OCI-LY1 (cell line): ENCODE data around the gene SELENOI.

Source experiments
- H2AFZ ChIP-seq: fragments of 200-600 bp; sonication (generic), shearing (Covaris generic); 2 replicates; pipeline ENCODE4 v1.6.0; 2014; ENCODE audit warnings: antibody characterized with exemption, mild to moderate bottlenecking, low read length
- H3F3A ChIP-seq: fragments of 200-600 bp; sonication (generic), shearing (Covaris generic); 2 replicates; pipeline ENCODE4 v1.6.0; 2014; ENCODE audit warnings: mild to moderate bottlenecking, antibody characterized with exemption, low read length, moderate library complexity; ENCODE audit not compliant: insufficient read depth
- H3K27ac ChIP-seq: fragments of 200-600 bp; sonication (generic); 2 replicates; pipeline ENCODE4 v1.5.1; 2014; ENCODE audit warnings: low read length, mixed run types, mild to moderate bottlenecking, low read depth; ENCODE audit not compliant: poor library complexity, severe bottlenecking
- H3K27me3 ChIP-seq: fragments of 200-600 bp; sonication (generic); 2 replicates; pipeline ENCODE4 v1.6.0; 2014; ENCODE audit warnings: antibody characterized with exemption, mild to moderate bottlenecking, low read length, moderate library complexity; ENCODE audit not compliant: insufficient read depth
- H3K36me3 ChIP-seq: fragments of 200-600 bp; sonication (generic); 2 replicates; pipeline ENCODE4 v1.6.1; 2014; ENCODE audit warnings: mild to moderate bottlenecking, antibody characterized with exemption, low read length, moderate library complexity, mixed read lengths; ENCODE audit not compliant: insufficient read depth
- H3K4me1 ChIP-seq: fragments of 200-600 bp; sonication (generic); 2 replicates; pipeline ENCODE4 v1.5.1; 2014; ENCODE audit warnings: mild to moderate bottlenecking, low read length, moderate library complexity; ENCODE audit not compliant: insufficient read depth, severe bottlenecking
- H3K4me2 ChIP-seq: fragments of 200-600 bp; sonication (generic), shearing (Covaris generic); 2 replicates; pipeline ENCODE4 v1.6.1; 2014; ENCODE audit warnings: low read length
- H3K4me3 ChIP-seq: fragments of 200-600 bp; sonication (generic); 2 replicates; pipeline ENCODE4 v1.5.1; 2014; ENCODE audit warnings: low read length, low read depth, mild to moderate bottlenecking, mixed read lengths; ENCODE audit not compliant: poor library complexity, severe bottlenecking
- H3K79me2 ChIP-seq: fragments of 200-600 bp; shearing (Covaris generic); 2 replicates; pipeline ENCODE4 v1.6.1; 2016; ENCODE audit warnings: mixed run types, low read length, mixed read lengths; ENCODE audit not compliant: insufficient read depth
- H3K9ac ChIP-seq: fragments of 200-600 bp; sonication (generic), shearing (Covaris generic); 2 replicates; pipeline ENCODE4 v1.6.1; 2014; ENCODE audit warnings: mild to moderate bottlenecking, low read length, mixed read lengths
- H3K9me2 ChIP-seq: fragments of 200-600 bp; sonication (generic), shearing (Covaris generic); 2 replicates; pipeline ENCODE4 v1.6.1; 2014; ENCODE audit warnings: low read depth, mild to moderate bottlenecking, low read length, mixed read lengths
- H3K9me3 ChIP-seq: fragments of 200-600 bp; shearing (Covaris generic); 2 replicates; pipeline ENCODE4 v1.6.1; 2014; ENCODE audit warnings: low read length, mixed read lengths
- H4K20me1 ChIP-seq: fragments of 200-600 bp; sonication (generic), shearing (Covaris generic); 2 replicates; pipeline ENCODE4 v1.6.0; 2016; ENCODE audit warnings: mild to moderate bottlenecking, low read length; ENCODE audit not compliant: insufficient read depth
- EZH2 ChIP-seq: fragments of 200-600 bp; sonication (generic), shearing (Covaris generic); IDR thresholded peaks from 2 replicates; pipeline ENCODE4 v1.8.0; 2017; ENCODE audit warnings: borderline replicate concordance, mixed run types, mild to moderate bottlenecking, antibody characterized with exemption, low read length, moderate library complexity, mixed read lengths
- TF ChIP-seq, protein P1 (sequence below): fragments of 200-600 bp; sonication (generic), shearing (Covaris generic); IDR thresholded peaks from 2 replicates; pipeline ENCODE4 v1.5.1; 2017; ENCODE audit warnings: mild to moderate bottlenecking, antibody characterized with exemption, low read length, moderate library complexity, mixed read lengths

SELENOI gene

DNA sequence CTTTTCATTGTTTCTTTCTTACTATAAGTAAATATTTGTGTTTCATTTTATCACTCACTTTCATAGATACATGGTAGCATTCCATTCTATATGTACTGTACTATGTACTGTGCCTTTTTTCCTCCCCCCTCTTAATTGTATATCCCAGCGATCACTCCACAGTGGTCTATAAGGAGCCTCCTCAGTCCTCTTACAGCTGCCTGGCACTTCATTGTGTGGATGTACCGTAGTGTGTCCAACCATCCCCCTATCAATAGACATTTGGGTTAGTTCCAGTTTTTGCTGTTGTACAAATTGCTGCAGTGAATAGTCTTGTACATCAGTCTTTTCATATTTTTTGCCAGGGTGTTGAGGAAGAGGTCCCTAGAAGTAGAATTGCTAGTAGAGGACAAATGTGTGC, 34.3 kb downstream of the SELENOI start:
- H3K9me3 ChIP-seq = no peaks in the 10 kb centered on the region
- no peak overlapping the region for H2AFZ ChIP-seq
- H3K27me3 ChIP-seq = no peaks in the 10 kb centered on the region
- TF ChIP-seq EZH2 = no peak
- TF ChIP-seq, protein P1, sequence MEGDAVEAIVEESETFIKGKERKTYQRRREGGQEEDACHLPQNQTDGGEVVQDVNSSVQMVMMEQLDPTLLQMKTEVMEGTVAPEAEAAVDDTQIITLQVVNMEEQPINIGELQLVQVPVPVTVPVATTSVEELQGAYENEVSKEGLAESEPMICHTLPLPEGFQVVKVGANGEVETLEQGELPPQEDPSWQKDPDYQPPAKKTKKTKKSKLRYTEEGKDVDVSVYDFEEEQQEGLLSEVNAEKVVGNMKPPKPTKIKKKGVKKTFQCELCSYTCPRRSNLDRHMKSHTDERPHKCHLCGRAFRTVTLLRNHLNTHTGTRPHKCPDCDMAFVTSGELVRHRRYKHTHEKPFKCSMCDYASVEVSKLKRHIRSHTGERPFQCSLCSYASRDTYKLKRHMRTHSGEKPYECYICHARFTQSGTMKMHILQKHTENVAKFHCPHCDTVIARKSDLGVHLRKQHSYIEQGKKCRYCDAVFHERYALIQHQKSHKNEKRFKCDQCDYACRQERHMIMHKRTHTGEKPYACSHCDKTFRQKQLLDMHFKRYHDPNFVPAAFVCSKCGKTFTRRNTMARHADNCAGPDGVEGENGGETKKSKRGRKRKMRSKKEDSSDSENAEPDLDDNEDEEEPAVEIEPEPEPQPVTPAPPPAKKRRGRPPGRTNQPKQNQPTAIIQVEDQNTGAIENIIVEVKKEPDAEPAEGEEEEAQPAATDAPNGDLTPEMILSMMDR = no peak
- no peak overlapping the region for H3K9ac ChIP-seq
- H3F3A ChIP-seq = 0 out of 2 replicates have a peak, but pooled peaks cover 3% of the 10 kb centered on the region
- no peak overlapping the region for H3K4me3 ChIP-seq
- H3K79me2 ChIP-seq = no peaks in the 10 kb centered on the region
- peaks cover 68% of the 10 kb centered on the region for H3K36me3 ChIP-seq
- H3K4me1 ChIP-seq = no peaks in the 10 kb centered on the region
- no peaks in the 10 kb centered on the region for H4K20me1 ChIP-seq
- H3K27ac ChIP-seq = no peak overlapping the region
- H3K4me2 ChIP-seq = no peak overlapping the region
- no peaks in the 10 kb centered on the region for H3K9me2 ChIP-seq

GRCh38 chr2:26382564-26382963, 36.6 kb downstream of the SELENOI start:
- Histone ChIP-seq H3K4me1 (no peaks in the 10 kb centered on the region), H3K9me2 (no peaks in the 10 kb centered on the region), H3K79me2 (no peaks in the 10 kb centered on the region), H3K4me3 (no peak overlapping the region), H3K9me3 (no peaks in the 10 kb centered on the region), H2AFZ (no peak overlapping the region), H3K27me3 (no peaks in the 10 kb centered on the region), H3K27ac (no peak overlapping the region), H3K9ac (no peak overlapping the region), H3F3A (0 out of 2 replicates have a peak, but pooled peaks cover 3% of the 10 kb centered on the region), H4K20me1 (no peaks in the 10 kb centered on the region), H3K36me3 (peaks cover 67% of the 10 kb centered on the region), H3K4me2 (no peak overlapping the region)
- no peak for TF ChIP-seq EZH2
- TF ChIP-seq, protein P1 = no peak

GRCh38 chr2:26384183-26384582, 38.2 kb downstream of the SELENOI start:
- Histone ChIP-seq H3K4me2 (no peak overlapping the region), H3K9me2 (no peaks in the 10 kb centered on the region), H3K79me2 (no peaks in the 10 kb centered on the region), H3K9me3 (no peaks in the 10 kb centered on the region), H3F3A (0 out of 2 replicates have a peak, but pooled peaks cover 3% of the 10 kb centered on the region), H3K4me3 (no peak overlapping the region), H4K20me1 (no peaks in the 10 kb centered on the region), H2AFZ (no peak overlapping the region), H3K27ac (no peak overlapping the region), H3K27me3 (no peaks in the 10 kb centered on the region), H3K36me3 (peaks cover 70% of the 10 kb centered on the region), H3K9ac (no peak overlapping the region), H3K4me1 (no peaks in the 10 kb centered on the region)
- TF ChIP-seq, protein P1 = no peak
- no peak for TF ChIP-seq EZH2
